Testis (tissue), 2 donors: ENCODE data around the gene PEX6.

Experiments
- POLR2A ChIP-seq: fragments of 450-650 bp; IDR thresholded peaks from one replicate; pipeline ENCODE4 v1.6.1; 2017; ENCODE audit warnings: antibody characterized with exemption, mild to moderate bottlenecking, moderate library complexity
- TF ChIP-seq, protein P1 (sequence below), 3 experiments: fragments of 450-650 bp in 2 of 3; fragments of 200-600 bp in 1 of 3; sonication (generic) in 1 of 3; IDR thresholded peaks; one replicate each; pipeline ENCODE4 v1.5.1; 2016 to 2019; ENCODE audit warnings: antibody characterized with exemption in 3 of 3, mild to moderate bottlenecking in 2 of 3, moderate library complexity in 1 of 3

DNA sequence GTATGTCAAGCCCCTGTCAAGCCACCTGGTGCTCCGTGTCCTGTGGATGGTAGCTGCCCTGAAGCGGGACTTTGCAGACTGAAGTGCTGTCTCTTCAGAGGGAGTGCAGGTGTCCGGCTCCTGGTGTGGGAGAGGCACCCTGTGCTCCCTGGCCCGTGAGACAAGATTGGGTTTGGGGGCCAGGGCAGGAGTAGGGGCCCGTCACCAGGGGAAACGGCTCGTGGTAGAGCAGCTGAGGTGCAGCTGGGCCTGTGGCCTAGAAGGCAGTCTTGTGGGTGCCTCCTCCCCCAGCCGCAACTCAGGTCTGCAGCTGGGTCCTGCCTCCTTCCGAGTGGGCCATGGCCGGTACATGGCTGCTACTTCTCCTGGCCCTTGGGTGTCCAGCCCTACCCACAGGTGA, 63.2 kb downstream of the PEX6 start, which contains the start of gene PTCRA:
- TF ChIP-seq, protein P1, sequence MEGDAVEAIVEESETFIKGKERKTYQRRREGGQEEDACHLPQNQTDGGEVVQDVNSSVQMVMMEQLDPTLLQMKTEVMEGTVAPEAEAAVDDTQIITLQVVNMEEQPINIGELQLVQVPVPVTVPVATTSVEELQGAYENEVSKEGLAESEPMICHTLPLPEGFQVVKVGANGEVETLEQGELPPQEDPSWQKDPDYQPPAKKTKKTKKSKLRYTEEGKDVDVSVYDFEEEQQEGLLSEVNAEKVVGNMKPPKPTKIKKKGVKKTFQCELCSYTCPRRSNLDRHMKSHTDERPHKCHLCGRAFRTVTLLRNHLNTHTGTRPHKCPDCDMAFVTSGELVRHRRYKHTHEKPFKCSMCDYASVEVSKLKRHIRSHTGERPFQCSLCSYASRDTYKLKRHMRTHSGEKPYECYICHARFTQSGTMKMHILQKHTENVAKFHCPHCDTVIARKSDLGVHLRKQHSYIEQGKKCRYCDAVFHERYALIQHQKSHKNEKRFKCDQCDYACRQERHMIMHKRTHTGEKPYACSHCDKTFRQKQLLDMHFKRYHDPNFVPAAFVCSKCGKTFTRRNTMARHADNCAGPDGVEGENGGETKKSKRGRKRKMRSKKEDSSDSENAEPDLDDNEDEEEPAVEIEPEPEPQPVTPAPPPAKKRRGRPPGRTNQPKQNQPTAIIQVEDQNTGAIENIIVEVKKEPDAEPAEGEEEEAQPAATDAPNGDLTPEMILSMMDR (IDR thresholded peaks at IDR 0.05), result no peak
- TF ChIP-seq POLR2A, result no peak
